NCI-H446 (cell line): ENCODE data around the gene NCOA1.
A peak's percentile ranks its signal among the peaks of the same experiment; 100 is the strongest.
"Not testable (repeated sequence)": the region's sequence is repeated elsewhere in the genome, so short reads cannot be mapped to it uniquely, and the experiment has no call there.

Source experiments
- DNase-seq, 2 experiments: peaks; one replicate each; lab custom pipeline; 2025; lab: John Stamatoyannopoulos, UW

Gene NCOA1

DNA sequence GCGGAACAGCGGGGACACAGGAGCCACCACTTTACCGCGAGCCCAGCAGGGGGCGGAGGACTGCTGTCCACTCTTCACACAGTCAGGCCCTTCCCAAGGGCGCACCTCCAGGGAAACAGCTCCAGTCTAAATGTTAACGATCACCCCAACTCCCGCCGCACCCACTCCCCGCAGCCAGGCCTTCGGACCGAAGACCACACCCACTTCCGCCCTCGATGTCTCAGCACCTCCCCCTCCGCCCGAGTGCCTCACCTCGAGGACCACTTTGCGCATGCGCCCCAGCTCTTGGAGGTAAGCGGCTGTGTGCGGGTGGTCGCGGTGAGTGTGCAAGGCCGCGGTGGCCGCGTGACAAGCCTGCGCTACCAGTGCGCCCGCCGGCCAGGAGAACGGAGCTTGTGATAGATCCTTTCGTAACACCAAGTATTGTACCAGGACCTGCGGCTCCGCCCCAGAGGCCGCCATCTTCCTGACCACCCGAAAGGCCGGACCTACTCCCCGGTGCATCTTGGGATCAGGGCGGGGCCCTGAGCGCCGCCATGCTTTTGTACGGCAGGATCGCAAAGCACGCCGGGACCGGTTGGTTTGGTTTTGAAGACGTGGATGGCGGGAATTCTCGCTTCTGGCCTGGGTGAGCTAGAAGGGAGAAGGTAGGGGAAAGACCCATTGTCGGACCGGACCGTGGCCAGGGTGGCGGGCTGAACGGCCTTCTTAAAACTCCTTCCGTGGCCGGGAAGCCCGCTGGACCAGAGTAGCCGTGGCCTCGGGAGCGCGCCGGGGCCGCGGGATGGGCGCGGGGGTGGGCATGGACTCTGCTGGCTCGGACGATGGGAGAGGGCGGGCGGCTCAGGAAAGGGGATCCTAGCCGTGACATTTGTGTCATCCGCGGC, 302.1 kb downstream of the NCOA1 start, which contains the start of the genes CENPO and PTRHD1:
TSS of gene CENPO (plus strand) at position 552 of the 887 bp plus-strand sequence. CDS start 495 bp downstream, outside the sequence.
TSS of gene PTRHD1 (minus strand) at position 518 of the 887 bp plus-strand sequence. CDS start at position 504, 14 bp downstream.
- DNase-seq, result peak; percentile 91 to 95

GRCh38 chr2:24793761-24794435, 302.8 kb downstream of the NCOA1 start:
- peak in 1 of 2 experiments; percentile 60 for DNase-seq

DNA sequence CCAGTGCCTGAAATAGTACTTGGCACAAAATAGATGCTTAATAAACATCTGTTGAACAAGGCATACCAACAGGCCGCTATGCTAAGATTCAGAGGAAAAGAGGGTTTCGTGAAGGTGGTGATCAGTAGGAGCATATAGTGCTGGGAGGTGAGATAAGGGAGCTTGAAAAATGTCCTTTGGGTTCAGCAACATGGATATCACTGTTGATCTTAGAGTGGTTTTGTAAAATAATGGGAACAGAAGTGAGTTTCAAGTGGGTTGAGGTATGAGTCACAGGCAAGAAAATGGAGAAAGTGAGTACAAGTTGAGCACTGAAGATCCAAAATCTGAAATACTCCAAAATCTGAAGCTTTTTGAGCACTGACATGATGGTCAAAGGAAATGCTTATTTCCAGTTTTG, 306.6 kb downstream of the NCOA1 start:
- DNase-seq, result no peak

DNA sequence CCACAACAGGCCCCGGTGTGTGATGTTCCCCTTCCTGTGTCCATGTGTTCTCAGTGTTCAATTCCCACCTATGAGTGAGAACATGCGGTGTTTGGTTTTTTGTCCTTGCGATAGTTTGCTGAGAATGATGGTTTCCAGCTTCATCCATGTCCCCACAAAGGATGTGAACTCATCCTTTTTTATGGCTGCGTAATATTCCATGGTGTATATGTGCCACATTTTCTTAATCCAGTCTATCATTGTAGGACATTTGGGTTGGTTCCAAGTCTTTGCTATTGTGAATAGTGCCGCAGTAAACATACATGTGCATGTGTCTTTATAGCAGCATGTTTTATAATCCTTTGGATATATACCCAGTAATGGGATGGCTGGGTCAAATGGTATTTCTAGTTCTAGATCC, 309.4 kb downstream of the NCOA1 start:
- not testable (repeated sequence) for DNase-seq

DNA sequence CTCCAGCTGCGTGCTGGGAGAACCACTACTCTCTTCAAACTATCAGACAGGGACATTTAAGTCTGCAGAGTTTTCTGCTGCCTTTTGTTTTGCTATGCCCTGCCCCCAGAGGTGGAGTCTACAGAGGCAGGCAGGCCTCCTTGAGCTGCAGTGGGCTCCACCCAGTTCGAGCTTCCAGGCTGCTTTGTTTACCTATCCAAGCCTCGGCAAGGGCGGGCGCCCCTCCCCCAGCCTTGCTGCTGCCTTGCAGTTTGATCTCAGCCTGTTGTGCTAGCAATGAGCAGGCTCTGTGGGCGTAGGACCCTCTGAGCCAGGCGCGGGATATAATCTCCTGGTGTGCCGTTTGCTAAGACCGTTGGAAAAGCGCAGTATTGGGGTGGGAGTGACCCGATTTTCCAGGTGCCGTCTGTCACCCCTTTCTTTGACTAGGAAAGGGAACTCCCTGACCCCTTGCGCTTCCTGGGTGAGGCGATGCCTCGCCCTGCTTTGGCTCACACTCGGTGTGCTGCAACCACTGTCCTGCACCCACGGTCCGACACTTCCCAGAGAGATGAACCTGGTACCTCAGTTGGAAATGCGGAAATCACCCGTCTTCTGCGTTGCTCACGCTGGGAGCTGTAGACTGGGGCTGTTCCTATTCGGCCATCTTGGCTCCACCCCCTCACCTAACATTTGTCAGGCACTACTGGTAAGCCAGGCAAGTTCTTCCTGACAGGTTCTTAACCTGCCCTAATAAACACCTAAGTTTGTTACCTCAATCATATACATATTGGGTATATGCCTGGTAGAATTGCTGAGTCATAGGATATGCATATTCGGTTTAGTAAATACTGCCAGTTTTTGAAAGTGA, 315.0 kb downstream of the NCOA1 start:
- not testable (repeated sequence) for DNase-seq

GRCh38 chr2:24806661-24807036, 315.6 kb downstream of the NCOA1 start:
- DNase-seq, result no peak

- no peak for DNase-seq
Measured at GRCh38 chr2:24809316-24810007, 318.4 kb downstream of the NCOA1 start.

DNA sequence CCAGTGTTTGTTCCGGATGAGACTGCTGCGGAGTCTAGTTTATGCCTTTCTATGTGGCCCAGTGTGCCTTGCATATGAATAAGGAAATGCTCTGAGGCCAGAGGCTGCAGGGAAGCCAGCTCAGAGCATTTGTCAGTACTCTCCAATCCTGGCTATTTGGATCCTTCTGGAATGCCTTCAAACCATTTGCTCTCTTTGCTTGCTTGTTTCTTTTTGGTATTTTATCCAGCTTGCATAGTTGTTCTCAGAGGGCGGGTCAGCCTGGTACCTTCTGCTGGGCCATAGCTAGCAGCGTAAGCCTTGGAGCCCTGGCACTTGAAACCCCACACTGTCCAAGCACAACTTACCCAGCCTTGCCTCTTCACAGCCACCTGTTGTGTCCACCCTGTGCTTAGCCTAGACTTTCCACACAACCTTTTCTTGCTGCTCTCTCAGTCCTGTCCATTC, 322.7 kb downstream of the NCOA1 start:
- no peak for DNase-seq

GRCh38 chr2:24814516-24814915, 323.5 kb downstream of the NCOA1 start:
- DNase-seq, result no peak

- no peak for DNase-seq
Measured at GRCh38 chr2:24815171-24815570, 324.1 kb downstream of the NCOA1 start.

DNA sequence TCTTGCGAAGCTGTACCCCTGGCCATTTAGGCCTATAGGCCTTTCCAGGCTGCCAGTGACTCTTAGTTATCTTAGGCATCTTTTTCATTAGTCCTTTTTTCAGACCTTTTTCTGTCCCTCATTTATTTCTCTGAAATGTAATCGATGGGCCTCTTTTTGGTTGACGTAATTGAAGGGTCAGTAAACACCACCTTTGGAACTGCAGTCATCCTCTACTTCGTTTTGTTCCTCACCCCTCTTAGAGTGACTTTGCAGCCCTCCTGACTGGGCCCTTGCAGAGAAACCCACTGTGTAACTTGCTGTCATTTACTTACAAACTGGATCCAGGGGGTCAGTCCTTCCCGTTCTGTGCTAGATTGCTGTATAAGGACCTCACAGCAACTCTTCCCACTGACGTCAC, 325.4 kb downstream of the NCOA1 start:
- no peak for DNase-seq

DNA sequence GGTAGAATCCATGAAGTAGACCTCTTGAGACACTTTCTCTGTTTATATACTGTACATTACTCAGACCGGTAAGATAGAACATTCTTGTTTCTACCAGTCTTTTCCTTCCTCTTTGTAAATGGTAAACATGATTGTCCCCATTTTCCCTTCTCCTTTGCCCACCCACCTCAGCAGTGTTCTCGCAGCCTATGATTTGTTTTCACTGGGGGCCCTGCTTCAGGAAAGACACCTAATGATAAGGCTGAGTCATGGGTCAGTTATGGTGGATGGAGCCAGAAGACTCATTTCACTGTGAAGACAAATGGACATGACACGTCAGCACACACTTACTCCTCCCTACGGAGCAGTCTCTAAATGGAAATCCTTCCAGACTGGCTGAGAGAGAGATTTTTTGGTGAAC, 325.8 kb downstream of the NCOA1 start:
- no peak for DNase-seq

DNA sequence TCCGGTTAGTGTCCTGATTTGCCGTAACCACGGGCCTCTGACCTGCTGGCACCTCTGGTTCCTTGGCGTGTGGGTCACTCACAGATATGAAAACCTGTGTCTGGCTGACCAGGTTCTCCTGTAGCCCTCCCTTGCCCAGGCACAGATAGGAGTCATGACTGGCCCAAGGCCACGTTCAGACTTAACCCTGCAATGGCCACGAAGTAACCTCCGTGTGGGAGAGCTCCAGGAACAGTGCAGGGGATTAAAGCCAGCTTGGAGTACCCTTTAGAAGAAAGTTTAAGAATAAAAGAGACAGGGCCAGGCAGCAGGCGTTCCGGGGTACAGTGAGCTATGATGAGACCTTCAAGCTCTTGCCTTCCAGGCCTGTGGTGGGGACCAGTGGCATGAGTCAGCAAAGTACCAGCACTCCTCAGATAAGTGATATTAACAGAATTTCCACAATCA, 327.7 kb downstream of the NCOA1 start:
- DNase-seq, result no peak

GRCh38 chr2:24819442-24820174, 328.6 kb downstream of the NCOA1 start:
- DNase-seq, result no peak

DNA sequence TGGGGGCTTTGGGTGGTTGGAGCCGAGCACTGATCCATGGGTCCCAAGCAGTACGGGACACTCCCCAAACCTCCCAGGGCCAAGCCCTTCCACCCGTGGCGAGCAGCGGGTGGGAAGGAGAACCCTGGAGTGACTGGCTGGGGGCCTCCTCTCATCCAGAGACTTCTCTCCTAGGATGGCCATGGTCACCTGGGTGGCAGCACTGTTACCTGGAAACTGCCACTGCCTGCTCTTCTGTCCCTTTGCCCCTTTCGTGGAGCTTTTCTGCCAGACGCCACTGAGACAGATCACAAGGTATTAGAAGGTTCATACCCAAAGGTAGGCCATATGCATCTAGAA, 329.1 kb downstream of the NCOA1 start:
- no peak for DNase-seq
